HEK293 (cell line): ENCODE data around the gene RHOF.

ENCODE experiments used
- CTCF ChIA-PET: fragments of 350-600 bp; formaldehyde crosslinking; extraction: SDS; loops from one replicate; lab custom pipeline; 2021; ENCODE audit warnings: antibody characterized with exemption; lab: Yijun Ruan, JAX
- POLR2A ChIA-PET: fragments of 300-600 bp; formaldehyde crosslinking; extraction: SDS; loops from one replicate; lab custom pipeline; 2020; ENCODE audit warnings: antibody characterized with exemption, inconsistent platforms; lab: Yijun Ruan, JAX
- H3K27ac ChIP-seq: fragments of 200-500 bp; sonication (Bioruptor generic); 2 replicates; pipeline ENCODE4 v1.5.1; 2014; ENCODE audit warnings: low read depth, low read length, control low read depth, inconsistent platforms; ENCODE audit errors: extremely low read depth
- H3K36me3 ChIP-seq, 2 experiments: fragments of 200-500 bp in 1 of 2; sonication (Bioruptor generic) in 1 of 2; 1 replicate in 1 of 2; 2 replicates in 1 of 2; pipeline ENCODE4 v1.5.1; 2014 to 2017; ENCODE audit warnings: inconsistent platforms in 2 of 2, low read length in 2 of 2; ENCODE audit not compliant: control insufficient read depth in 2 of 2, insufficient read depth in 1 of 2
- H3K4me1 ChIP-seq: fragments of 200-500 bp; sonication (Bioruptor generic); 2 replicates; pipeline ENCODE4 v1.5.1; 2014; ENCODE audit warnings: mild to moderate bottlenecking, low read length, inconsistent platforms; ENCODE audit not compliant: control insufficient read depth, insufficient read depth
- H3K4me3 ChIP-seq: 2 replicates; pipeline ENCODE4 v1.5.1; 2011; ENCODE audit warnings: low read depth, mild to moderate bottlenecking, control low read depth, low read length, moderate library complexity
- H3K9me3 ChIP-seq: fragments of 200-500 bp; sonication (Bioruptor generic); 2 replicates; pipeline ENCODE4 v1.5.1; 2014; ENCODE audit warnings: low read depth, low read length, inconsistent platforms; ENCODE audit not compliant: control insufficient read depth, insufficient read depth
- EGR2 ChIP-seq: fragments of 450-650 bp; formaldehyde crosslinking; IDR thresholded peaks from 2 replicates; pipeline ENCODE4 v1.5.1; 2016; ENCODE audit warnings: low read depth, missing biosample characterization, missing genetic modification characterization
- HOXC10 ChIP-seq: sonication (generic); formaldehyde crosslinking; IDR thresholded peaks from 2 replicates; pipeline ENCODE4 v1.8.1; 2023; ENCODE audit warnings: mild to moderate bottlenecking, missing genetic modification reagents
- KLF16 ChIP-seq: fragments of 450-650 bp; formaldehyde crosslinking; IDR thresholded peaks from 2 replicates; pipeline ENCODE4 v1.5.1; 2017; ENCODE audit warnings: missing biosample characterization, missing genetic modification characterization
- KLF7 ChIP-seq: fragments of 450-650 bp; formaldehyde crosslinking; IDR thresholded peaks from 2 replicates; pipeline ENCODE4 v1.5.1; 2016; ENCODE audit warnings: missing biosample characterization, missing genetic modification characterization, borderline replicate concordance
- REPIN1 ChIP-seq: fragments of 450-650 bp; formaldehyde crosslinking; IDR thresholded peaks from 2 replicates; pipeline ENCODE4 v1.5.1; 2017; ENCODE audit warnings: missing biosample characterization, missing genetic modification characterization, low read depth
- SALL2 ChIP-seq: fragments of 450-650 bp; formaldehyde crosslinking; IDR thresholded peaks from 2 replicates; pipeline ENCODE4 v1.5.0; 2017; ENCODE audit warnings: missing biosample characterization, mild to moderate bottlenecking, missing genetic modification characterization, borderline replicate concordance
- SP7 ChIP-seq: fragments of 450-650 bp; formaldehyde crosslinking; IDR thresholded peaks from 2 replicates; pipeline ENCODE4 v1.5.1; 2016; ENCODE audit warnings: missing biosample characterization, missing genetic modification characterization
- ZBTB1 ChIP-seq: fragments of 450-650 bp; formaldehyde crosslinking; IDR thresholded peaks from 2 replicates; pipeline ENCODE4 v1.5.1; 2016; ENCODE audit warnings: missing biosample characterization, missing genetic modification characterization
- ZBTB17 ChIP-seq: fragments of 450-650 bp; formaldehyde crosslinking; IDR thresholded peaks from 2 replicates; pipeline ENCODE4 v1.5.1; 2016; ENCODE audit warnings: missing biosample characterization, missing genetic modification characterization
- ZFHX2 ChIP-seq: fragments of 450-650 bp; formaldehyde crosslinking; conservative IDR thresholded peaks from 2 replicates; pipeline ENCODE4 v1.5.1; 2016; ENCODE audit warnings: missing biosample characterization, missing genetic modification characterization
- ZFP3 ChIP-seq: fragments of 450-650 bp; formaldehyde crosslinking; IDR thresholded peaks from 2 replicates; pipeline ENCODE4 v1.5.1; 2016; ENCODE audit warnings: low read depth, missing biosample characterization, missing genetic modification characterization
- ZFP69B ChIP-seq: fragments of 450-650 bp; formaldehyde crosslinking; IDR thresholded peaks from 2 replicates; pipeline ENCODE4 v1.5.1; 2016; ENCODE audit warnings: missing biosample characterization, missing genetic modification characterization
- ZIC2 ChIP-seq: fragments of 450-650 bp; formaldehyde crosslinking; IDR thresholded peaks from 2 replicates; pipeline ENCODE4 v1.5.1; 2016; ENCODE audit warnings: missing biosample characterization, missing genetic modification characterization
- ZNF175 ChIP-seq: fragments of 450-650 bp; formaldehyde crosslinking; IDR thresholded peaks from 2 replicates; pipeline ENCODE4 v1.5.1; 2016; ENCODE audit warnings: missing biosample characterization, missing genetic modification characterization
- ZNF266 ChIP-seq: fragments of 450-650 bp; formaldehyde crosslinking; IDR thresholded peaks from 2 replicates; pipeline ENCODE4 v1.5.1; 2016; ENCODE audit warnings: missing biosample characterization, missing genetic modification characterization, low read depth
- ZNF302 ChIP-seq: fragments of 450-650 bp; formaldehyde crosslinking; IDR thresholded peaks from 2 replicates; pipeline ENCODE4 v1.5.1; 2016; ENCODE audit warnings: missing biosample characterization, missing genetic modification characterization, low read depth
- ZNF433 ChIP-seq: fragments of 450-650 bp; formaldehyde crosslinking; IDR thresholded peaks from 2 replicates; pipeline ENCODE4 v1.5.1; 2016; ENCODE audit warnings: missing biosample characterization, missing genetic modification characterization, low read depth
- ZNF530 ChIP-seq: fragments of 450-650 bp; formaldehyde crosslinking; IDR thresholded peaks from 2 replicates; pipeline ENCODE4 v1.5.1; 2016; ENCODE audit warnings: low read depth, missing biosample characterization, missing genetic modification characterization
- ZNF571 ChIP-seq: fragments of 450-650 bp; formaldehyde crosslinking; IDR thresholded peaks from 2 replicates; pipeline ENCODE4 v1.5.0; 2017; ENCODE audit warnings: missing biosample characterization, missing genetic modification characterization
- ZNF600 ChIP-seq: fragments of 450-650 bp; formaldehyde crosslinking; IDR thresholded peaks from 2 replicates; pipeline ENCODE4 v1.5.1; 2016; ENCODE audit warnings: missing biosample characterization, missing genetic modification characterization
- ZNF654 ChIP-seq: fragments of 450-650 bp; formaldehyde crosslinking; IDR thresholded peaks from 2 replicates; pipeline ENCODE4 v1.5.1; 2016; ENCODE audit warnings: low read depth, missing biosample characterization, missing genetic modification characterization
- ZSCAN23 ChIP-seq: fragments of 450-650 bp; formaldehyde crosslinking; IDR thresholded peaks from 2 replicates; pipeline ENCODE4 v1.5.1; 2016; ENCODE audit warnings: missing biosample characterization, missing genetic modification characterization
- TF ChIP-seq, protein P1 (sequence below): fragments of 450-650 bp; formaldehyde crosslinking; IDR thresholded peaks from 2 replicates; pipeline ENCODE4 v1.5.1; 2016; ENCODE audit warnings: missing biosample characterization, missing genetic modification characterization
- TF ChIP-seq, protein P2 (sequence below): fragments of 450-650 bp; formaldehyde crosslinking; IDR thresholded peaks from 2 replicates; pipeline ENCODE4 v1.5.1; 2017; ENCODE audit warnings: missing biosample characterization, missing genetic modification characterization
- TF ChIP-seq, protein P3 (sequence below): fragments of 450-650 bp; formaldehyde crosslinking; IDR thresholded peaks from 2 replicates; pipeline ENCODE4 v1.5.1; 2016; ENCODE audit warnings: missing biosample characterization, missing genetic modification characterization
- TF ChIP-seq, protein P4 (sequence below): fragments of 450-650 bp; formaldehyde crosslinking; IDR thresholded peaks from 2 replicates; pipeline ENCODE4 v1.5.1; 2016; ENCODE audit warnings: missing biosample characterization, missing genetic modification characterization

Gene RHOF

DNA sequence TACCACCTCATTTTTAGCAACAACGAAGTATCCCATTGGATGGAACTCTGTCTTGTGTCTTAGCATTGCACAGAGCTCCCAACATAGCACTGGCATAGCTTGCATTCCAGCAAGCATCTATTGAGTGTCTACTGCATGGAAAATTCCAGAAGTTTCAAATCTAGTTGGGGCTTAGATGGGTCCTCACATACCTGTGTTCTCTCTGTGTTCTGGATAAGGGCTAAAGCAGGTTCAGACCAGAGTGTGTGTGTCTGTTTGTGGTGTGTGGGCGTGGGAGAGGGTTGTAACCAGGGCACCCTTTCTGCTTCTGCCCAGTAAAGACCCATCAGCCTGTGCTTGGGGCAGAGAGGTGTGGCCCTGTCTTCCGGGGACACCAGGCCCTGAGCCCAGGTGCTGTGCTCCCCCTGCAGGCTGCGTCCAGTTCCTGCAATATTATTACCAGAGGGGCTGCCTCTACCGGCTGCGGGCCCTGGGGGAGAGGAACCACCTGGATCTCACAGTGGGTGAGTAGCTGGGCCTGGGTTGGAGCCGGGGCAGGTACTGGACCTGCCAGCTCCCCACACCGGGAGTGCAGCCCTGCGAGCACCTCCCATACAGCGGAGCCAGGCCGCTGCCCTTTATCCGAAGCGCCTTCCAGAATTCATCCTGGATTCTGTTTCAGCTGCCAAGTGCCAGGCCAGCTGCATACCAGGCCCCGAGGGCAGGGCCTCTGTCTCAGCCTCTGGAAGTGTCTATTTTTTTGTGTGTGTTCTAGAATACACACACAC lies 20.3 kb downstream of the RHOF start (continued):
- TF ChIP-seq EGR2 (tag by site-specific recombination), result peak; percentile 42; the same call in 1 of the 2 replicates
- TF ChIP-seq ZNF530 (tag by site-specific recombination), result no peak
- TF ChIP-seq ZNF654 (tag by site-specific recombination), result peak; percentile 80
- 0 out of 2 replicates have a peak, but pooled peaks have one; percentile 15 for TF ChIP-seq ZBTB17 (tag by site-specific recombination)
- no peak for TF ChIP-seq ZNF302 (tag by site-specific recombination)
- TF ChIP-seq ZBTB1, result no peak
- TF ChIP-seq, protein P1, sequence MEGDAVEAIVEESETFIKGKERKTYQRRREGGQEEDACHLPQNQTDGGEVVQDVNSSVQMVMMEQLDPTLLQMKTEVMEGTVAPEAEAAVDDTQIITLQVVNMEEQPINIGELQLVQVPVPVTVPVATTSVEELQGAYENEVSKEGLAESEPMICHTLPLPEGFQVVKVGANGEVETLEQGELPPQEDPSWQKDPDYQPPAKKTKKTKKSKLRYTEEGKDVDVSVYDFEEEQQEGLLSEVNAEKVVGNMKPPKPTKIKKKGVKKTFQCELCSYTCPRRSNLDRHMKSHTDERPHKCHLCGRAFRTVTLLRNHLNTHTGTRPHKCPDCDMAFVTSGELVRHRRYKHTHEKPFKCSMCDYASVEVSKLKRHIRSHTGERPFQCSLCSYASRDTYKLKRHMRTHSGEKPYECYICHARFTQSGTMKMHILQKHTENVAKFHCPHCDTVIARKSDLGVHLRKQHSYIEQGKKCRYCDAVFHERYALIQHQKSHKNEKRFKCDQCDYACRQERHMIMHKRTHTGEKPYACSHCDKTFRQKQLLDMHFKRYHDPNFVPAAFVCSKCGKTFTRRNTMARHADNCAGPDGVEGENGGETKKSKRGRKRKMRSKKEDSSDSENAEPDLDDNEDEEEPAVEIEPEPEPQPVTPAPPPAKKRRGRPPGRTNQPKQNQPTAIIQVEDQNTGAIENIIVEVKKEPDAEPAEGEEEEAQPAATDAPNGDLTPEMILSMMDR (tag by site-specific recombination), result peak; percentile 76
- TF ChIP-seq, all 188 proteins: peak for 21

DNA sequence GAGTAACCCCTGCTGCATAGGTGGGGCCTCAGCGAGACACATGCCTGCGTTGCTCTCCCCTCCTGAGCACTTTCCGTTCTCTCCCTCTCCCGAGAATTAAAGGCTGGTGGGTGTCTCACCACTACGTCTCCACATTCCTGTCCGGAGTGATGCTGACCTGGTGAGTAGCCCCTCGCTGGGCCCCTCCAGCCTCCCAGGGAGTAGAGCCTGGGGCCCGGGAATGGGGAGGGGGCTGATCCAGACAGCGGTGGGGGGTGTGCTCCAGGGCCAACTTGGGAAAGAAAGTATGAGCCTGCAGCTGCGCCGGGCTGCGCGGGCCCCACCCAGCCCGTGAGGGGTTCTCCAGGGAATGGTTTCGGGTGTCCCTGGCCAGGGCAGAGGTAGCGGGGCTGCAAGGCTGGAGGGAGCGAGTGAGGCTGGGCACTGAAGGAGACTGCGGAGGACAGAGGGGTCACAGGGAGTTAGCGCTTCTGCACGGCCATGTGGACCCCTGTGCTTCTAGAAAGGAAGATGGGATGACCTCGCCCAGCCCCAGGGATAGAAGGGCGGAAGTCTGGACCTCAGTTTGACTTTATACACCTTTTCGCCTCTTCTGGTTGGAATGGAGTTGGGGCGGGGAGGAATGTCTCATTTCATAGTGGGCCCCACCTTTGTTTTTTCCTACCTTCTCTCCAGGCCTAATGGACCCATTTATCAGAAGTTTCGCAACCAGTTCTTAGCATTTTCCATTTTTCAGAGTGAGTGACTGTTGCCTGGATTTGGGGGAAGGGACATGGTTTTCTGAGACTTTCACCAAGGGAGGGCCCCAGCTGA lies 22.5 kb downstream of the RHOF start:
- peaks cover under 1% of the 10 kb centered on the region; the same call in 1 of the 2 replicates for H3K4me1 ChIP-seq
- CTCF ChIA-PET, result no interaction called here
- no peak overlapping the region for H3K27ac ChIP-seq
- TF ChIP-seq ZNF266 (tag by site-specific recombination) (no peak), ZNF571 (tag by site-specific recombination) (no peak), ZFHX2 (tag by site-specific recombination) (no peak), KLF16 (tag by site-specific recombination) (no peak), ZNF433 (tag by site-specific recombination) (no peak), KLF7 (no peak), SALL2 (tag by site-specific recombination) (no peak), ZFP3 (tag by site-specific recombination) (no peak), ZBTB1 (no peak), ZSCAN23 (tag by site-specific recombination) (no peak), REPIN1 (tag by site-specific recombination) (no peak), ZNF600 (tag by site-specific recombination) (no peak), ZIC2 (tag by site-specific recombination) (peak; percentile 4; the same call in 1 of the 2 replicates), SP7 (tag by site-specific recombination) (no peak), ZFP69B (tag by site-specific recombination) (0 out of 2 replicates have a peak, but pooled peaks have one; percentile 49), ZNF175 (tag by site-specific recombination) (no peak), HOXC10 (no peak)
- TF ChIP-seq, protein P2, sequence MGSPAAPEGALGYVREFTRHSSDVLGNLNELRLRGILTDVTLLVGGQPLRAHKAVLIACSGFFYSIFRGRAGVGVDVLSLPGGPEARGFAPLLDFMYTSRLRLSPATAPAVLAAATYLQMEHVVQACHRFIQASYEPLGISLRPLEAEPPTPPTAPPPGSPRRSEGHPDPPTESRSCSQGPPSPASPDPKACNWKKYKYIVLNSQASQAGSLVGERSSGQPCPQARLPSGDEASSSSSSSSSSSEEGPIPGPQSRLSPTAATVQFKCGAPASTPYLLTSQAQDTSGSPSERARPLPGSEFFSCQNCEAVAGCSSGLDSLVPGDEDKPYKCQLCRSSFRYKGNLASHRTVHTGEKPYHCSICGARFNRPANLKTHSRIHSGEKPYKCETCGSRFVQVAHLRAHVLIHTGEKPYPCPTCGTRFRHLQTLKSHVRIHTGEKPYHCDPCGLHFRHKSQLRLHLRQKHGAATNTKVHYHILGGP (tag by site-specific recombination), result no peak
- TF ChIP-seq, protein P3, sequence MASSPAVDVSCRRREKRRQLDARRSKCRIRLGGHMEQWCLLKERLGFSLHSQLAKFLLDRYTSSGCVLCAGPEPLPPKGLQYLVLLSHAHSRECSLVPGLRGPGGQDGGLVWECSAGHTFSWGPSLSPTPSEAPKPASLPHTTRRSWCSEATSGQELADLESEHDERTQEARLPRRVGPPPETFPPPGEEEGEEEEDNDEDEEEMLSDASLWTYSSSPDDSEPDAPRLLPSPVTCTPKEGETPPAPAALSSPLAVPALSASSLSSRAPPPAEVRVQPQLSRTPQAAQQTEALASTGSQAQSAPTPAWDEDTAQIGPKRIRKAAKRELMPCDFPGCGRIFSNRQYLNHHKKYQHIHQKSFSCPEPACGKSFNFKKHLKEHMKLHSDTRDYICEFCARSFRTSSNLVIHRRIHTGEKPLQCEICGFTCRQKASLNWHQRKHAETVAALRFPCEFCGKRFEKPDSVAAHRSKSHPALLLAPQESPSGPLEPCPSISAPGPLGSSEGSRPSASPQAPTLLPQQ (tag by site-specific recombination), result peak; percentile 65
- TF ChIP-seq, protein P4, sequence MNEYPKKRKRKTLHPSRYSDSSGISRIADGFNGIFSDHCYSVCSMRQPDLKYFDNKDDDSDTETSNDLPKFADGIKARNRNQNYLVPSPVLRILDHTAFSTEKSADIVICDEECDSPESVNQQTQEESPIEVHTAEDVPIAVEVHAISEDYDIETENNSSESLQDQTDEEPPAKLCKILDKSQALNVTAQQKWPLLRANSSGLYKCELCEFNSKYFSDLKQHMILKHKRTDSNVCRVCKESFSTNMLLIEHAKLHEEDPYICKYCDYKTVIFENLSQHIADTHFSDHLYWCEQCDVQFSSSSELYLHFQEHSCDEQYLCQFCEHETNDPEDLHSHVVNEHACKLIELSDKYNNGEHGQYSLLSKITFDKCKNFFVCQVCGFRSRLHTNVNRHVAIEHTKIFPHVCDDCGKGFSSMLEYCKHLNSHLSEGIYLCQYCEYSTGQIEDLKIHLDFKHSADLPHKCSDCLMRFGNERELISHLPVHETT, result no peak
- H3K9me3 ChIP-seq, result no peaks in the 10 kb centered on the region
- POLR2A ChIA-PET, result no interaction called here
- H3K4me3 ChIP-seq, result no peak overlapping the region
- no peaks in the 10 kb centered on the region for H3K36me3 ChIP-seq
